Gastrocnemius medialis (tissue), 4 donors: ENCODE measurements around the gene SPEN. TPM values are rescaled to one million over a fixed set of nuclear protein-coding genes. Genes with fewer than 3 reads are reported as not detected.
"Not testable (repeated sequence)": the region's sequence is repeated elsewhere in the genome, so short reads cannot be mapped to it uniquely, and the experiment has no call there.

Experiments
- ATAC-seq, 2 donors: fragments of 150-250 bp; one replicate each; pipeline ENCODE4 v1.9.1; 2016
- DNase-seq, 2 donors: peaks; one replicate each; pipeline ENCODE4 v3.0.0-alpha.2; 2019
- H3K27ac ChIP-seq, 4 donors: fragments of 200-600 bp; sonication (generic); 1 replicate in 1 of 4; 2 replicates in 3 of 4; pipeline ENCODE4 v1.5.1; 2016 to 2018; ENCODE audit warnings: mild to moderate bottlenecking in 2 of 4, moderate library complexity in 1 of 4
- H3K27me3 ChIP-seq, 3 donors: fragments of 200-600 bp; sonication (generic) in 2 of 3; 1 replicate in 1 of 3; 2 replicates in 2 of 3; pipeline versions ENCODE4 v1.5.1 to v1.6.0; 2016 to 2019; ENCODE audit warnings: mild to moderate bottlenecking in 1 of 3, moderate library complexity in 1 of 3
- H3K36me3 ChIP-seq, 2 donors: fragments of 200-600 bp; sonication (generic) in 1 of 2; one replicate each; pipeline ENCODE4 v1.5.1; 2017 to 2018
- H3K4me1 ChIP-seq, 2 donors: fragments of 200-600 bp; sonication (generic) in 1 of 2; one replicate each; pipeline ENCODE4 v1.5.1; 2016 to 2017; ENCODE audit warnings: mild to moderate bottlenecking in 2 of 2
- H3K4me3 ChIP-seq, 4 donors: fragments of 200-600 bp; sonication (generic) in 3 of 4; 1 replicate in 1 of 4; 2 replicates in 3 of 4; pipeline ENCODE4 v1.5.1; 2016 to 2019; ENCODE audit warnings: mild to moderate bottlenecking in 2 of 4
- H3K9me3 ChIP-seq, 3 donors: fragments of 200-600 bp; sonication (generic) in 2 of 3; 1 replicate in 1 of 3; 2 replicates in 2 of 3; pipeline ENCODE4 v1.5.1; 2016 to 2019
- POLR2A ChIP-seq, 2 donors: fragments of 450-650 bp; IDR thresholded peaks; one replicate each; pipeline ENCODE4 v1.6.1; 2017; ENCODE audit warnings: antibody characterized with exemption in 2 of 2, mild to moderate bottlenecking in 2 of 2, moderate library complexity in 2 of 2
- in situ Hi-C, 4 donors: fragments of 200-750 bp; cut with MboI; loops; one replicate each; pipeline versions ENCODE4 v1.15.0 to v1.8.0; 2017; ENCODE audit warnings: low sequenced_read_pairs in 4 of 4
- intact Hi-C: fragments of 100-400 bp; cut with DNase I; formaldehyde crosslinking; loops from one replicate; pipeline ENCODE4 v1.15.1; 2023; ENCODE audit warnings: low total_unique reads
- total RNA-seq, 4 donors: library from RNA; depleted of rRNA; stranded (reverse); fragments of >200 nt; gene quantifications; one replicate each; pipeline versions ENCODE4 v1.1.0 to v1.2.3, GENCODE V29; 2016
- TF ChIP-seq, protein P1 (sequence below), 5 experiments: fragments of 450-650 bp in 3 of 5; fragments of 200-600 bp in 2 of 5; sonication (generic) in 2 of 5; IDR thresholded peaks in 4 of 5; conservative IDR thresholded peaks in 1 of 5; 1 replicate in 4 of 5; 2 replicates in 1 of 5; pipeline ENCODE4 v1.5.1; 2016 to 2019; ENCODE audit warnings: antibody characterized with exemption in 5 of 5, mild to moderate bottlenecking in 3 of 5, moderate library complexity in 3 of 5

SPEN gene
- total RNA-seq, 4 donors from 2014 or later, result 21.7 to 55.5 (median 38.0) TPM

- no peaks in the 10 kb centered on the region for H3K36me3 ChIP-seq
- in situ Hi-C loops (loop anchor here in 1 of 4 donors (10.0 kb wide), 1 partner anchor 50 kb away; no protein-coding TSS in a partner anchor), intact Hi-C loops (no loop called here)
- H3K9me3 ChIP-seq, result no peaks in the 10 kb centered on the region
- no peak for DNase-seq
- H3K4me1 ChIP-seq, result peaks cover 45 to 61% of the 10 kb centered on the region in 2 donors
- H3K4me3 ChIP-seq, result no peak overlapping the region
- no peak for ATAC-seq
- no peaks in the 10 kb centered on the region for H3K27me3 ChIP-seq
- peak overlapping the region; percentile 81 to 95 (median 90) for H3K27ac ChIP-seq
- TF ChIP-seq POLR2A (IDR thresholded peaks at IDR 0.05), result no peak
- TF ChIP-seq, protein P1, sequence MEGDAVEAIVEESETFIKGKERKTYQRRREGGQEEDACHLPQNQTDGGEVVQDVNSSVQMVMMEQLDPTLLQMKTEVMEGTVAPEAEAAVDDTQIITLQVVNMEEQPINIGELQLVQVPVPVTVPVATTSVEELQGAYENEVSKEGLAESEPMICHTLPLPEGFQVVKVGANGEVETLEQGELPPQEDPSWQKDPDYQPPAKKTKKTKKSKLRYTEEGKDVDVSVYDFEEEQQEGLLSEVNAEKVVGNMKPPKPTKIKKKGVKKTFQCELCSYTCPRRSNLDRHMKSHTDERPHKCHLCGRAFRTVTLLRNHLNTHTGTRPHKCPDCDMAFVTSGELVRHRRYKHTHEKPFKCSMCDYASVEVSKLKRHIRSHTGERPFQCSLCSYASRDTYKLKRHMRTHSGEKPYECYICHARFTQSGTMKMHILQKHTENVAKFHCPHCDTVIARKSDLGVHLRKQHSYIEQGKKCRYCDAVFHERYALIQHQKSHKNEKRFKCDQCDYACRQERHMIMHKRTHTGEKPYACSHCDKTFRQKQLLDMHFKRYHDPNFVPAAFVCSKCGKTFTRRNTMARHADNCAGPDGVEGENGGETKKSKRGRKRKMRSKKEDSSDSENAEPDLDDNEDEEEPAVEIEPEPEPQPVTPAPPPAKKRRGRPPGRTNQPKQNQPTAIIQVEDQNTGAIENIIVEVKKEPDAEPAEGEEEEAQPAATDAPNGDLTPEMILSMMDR (IDR thresholded peaks at IDR 0.05 in 4 of 5, conservative IDR thresholded peaks at IDR 0.05 in 1 of 5), result no peak
Measured at GRCh38 chr1:15884477-15884876, 37.0 kb downstream of the SPEN start.

GRCh38 chr1:15885269-15885668 is 37.8 kb downstream of the SPEN start:
- intact Hi-C loops (no loop called here), in situ Hi-C loops (loop anchor here in 2 of 4 donors (5.0 to 10.0 kb wide), 2 partner anchors 33 to 50 kb away; no protein-coding TSS in a partner anchor)
- Histone ChIP-seq H3K9me3 (no peaks in the 10 kb centered on the region), H3K4me3 (peak overlapping the region in 3 of 4 donors; percentile 13 to 48 (median 48)), H3K36me3 (no peaks in the 10 kb centered on the region), H3K4me1 (peaks cover 52 to 60% of the 10 kb centered on the region in 2 donors), H3K27ac (peak overlapping the region; percentile 81 to 95 (median 90)), H3K27me3 (no peaks in the 10 kb centered on the region)
- DNase-seq (no peak), ATAC-seq (no peak)
- no peak for TF ChIP-seq POLR2A (IDR thresholded peaks at IDR 0.05)
- TF ChIP-seq, protein P1 (IDR thresholded peaks at IDR 0.05 in 4 of 5, conservative IDR thresholded peaks at IDR 0.05 in 1 of 5), result no peak

DNA sequence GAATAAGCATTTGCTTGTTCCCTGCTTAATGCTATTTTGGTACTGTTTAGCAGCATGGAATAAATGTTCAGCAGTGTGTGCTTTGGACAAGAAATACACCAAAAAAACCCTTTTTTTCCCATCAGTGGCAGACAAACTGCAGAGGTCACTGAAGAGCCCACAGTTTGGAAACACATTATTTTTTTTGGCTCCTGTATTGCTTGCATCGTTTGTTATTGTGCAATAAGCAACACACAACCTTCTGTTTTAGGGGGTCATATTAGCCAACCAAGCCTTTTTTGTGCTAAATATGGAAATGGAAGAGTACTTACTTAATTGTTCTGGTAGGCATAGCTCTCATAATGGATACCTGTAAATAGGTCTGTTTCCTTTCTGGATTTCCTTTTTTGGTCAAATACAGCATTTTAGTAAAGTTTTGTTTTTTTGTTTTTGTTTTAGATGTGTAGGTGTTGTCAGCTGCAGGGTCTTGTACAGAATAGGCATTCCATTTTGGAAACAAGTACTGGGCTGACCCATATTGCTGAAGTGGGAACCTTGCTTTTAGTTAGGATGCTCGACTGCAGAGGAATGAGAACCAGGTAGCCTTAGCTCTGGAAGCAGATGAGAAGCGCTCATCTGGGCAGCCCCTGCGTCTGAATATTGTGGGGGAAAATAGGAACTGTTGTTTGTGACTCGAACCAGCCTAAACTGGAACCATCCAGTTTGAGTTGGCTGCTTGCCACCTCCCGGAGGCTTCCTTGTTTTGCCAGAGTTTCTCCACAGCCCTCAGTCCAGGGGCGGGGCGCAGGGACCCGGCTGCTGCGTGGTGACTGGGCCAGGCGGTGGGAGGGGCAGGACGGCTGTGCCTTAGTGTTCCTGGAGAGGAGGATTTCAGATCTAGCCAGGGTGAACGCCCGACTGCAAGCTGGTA is 38.4 kb downstream of the SPEN start:
- intact Hi-C loops, result loop anchor here (1.0 to 2.0 kb wide), 2 partner anchors 37 to 52 kb away; no protein-coding TSS in a partner anchor
- Histone ChIP-seq H3K4me3 (peak overlapping the region; percentile 46 to 48 (median 48)), H3K36me3 (no peaks in the 10 kb centered on the region), H3K27ac (peak overlapping the region; percentile 81 to 95 (median 90)), H3K4me1 (peaks cover 58 to 64% of the 10 kb centered on the region in 2 donors), H3K27me3 (no peaks in the 10 kb centered on the region), H3K9me3 (no peaks in the 10 kb centered on the region)
- in situ Hi-C loops, result loop anchor here in 2 of 4 donors (5.0 to 10.0 kb wide), 2 partner anchors 34 to 51 kb away; no protein-coding TSS in a partner anchor
- TF ChIP-seq POLR2A (IDR thresholded peaks at IDR 0.05), result peak; percentile 60 to 74
- TF ChIP-seq, protein P1 (IDR thresholded peaks at IDR 0.05 in 4 of 5, conservative IDR thresholded peaks at IDR 0.05 in 1 of 5), result no peak
- DNase-seq (peak; percentile 93 to 96), ATAC-seq (peak; percentile 92)

DNA sequence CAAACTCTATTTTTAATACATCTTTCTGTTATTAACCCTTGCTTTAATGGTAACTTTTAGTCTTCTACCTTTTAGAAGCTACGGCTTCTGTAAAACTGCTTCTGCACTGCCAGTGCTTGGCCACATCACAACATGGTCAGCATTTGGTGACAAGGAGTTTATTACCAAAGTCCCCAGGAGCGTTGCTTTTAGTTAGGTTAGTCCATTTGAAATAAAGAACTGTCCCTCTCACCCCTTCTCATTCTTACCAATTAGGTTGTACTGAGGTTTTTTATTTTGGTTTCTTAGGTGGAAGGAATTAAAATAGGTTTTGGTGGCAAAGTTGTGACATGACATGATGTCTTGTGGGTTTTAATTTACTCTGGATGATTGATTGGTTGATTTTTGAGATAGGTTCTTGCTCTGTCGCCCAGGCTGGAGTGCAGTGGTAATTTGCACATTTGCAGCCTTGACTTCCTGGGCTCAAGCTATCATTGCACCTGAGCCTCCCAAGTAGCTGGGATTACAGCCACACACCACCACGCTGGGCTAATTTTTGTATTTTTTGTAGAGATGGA is 39.2 kb downstream of the SPEN start:
- in situ Hi-C loops, result loop anchor here in 2 of 4 donors (5.0 to 10.0 kb wide), 2 partner anchors 34 to 52 kb away; no protein-coding TSS in a partner anchor
- no peak for TF ChIP-seq POLR2A (IDR thresholded peaks at IDR 0.05)
- TF ChIP-seq, protein P1 (IDR thresholded peaks at IDR 0.05 in 4 of 5, conservative IDR thresholded peaks at IDR 0.05 in 1 of 5), result no peak
- Histone ChIP-seq H3K27ac (peak overlapping the region; percentile 81 to 95 (median 90)), H3K4me3 (peak overlapping the region; percentile 46 to 48 (median 48)), H3K27me3 (no peaks in the 10 kb centered on the region), H3K36me3 (no peaks in the 10 kb centered on the region), H3K4me1 (peaks cover 55 to 63% of the 10 kb centered on the region in 2 donors), H3K9me3 (no peaks in the 10 kb centered on the region)
- ATAC-seq (peak; percentile 16 to 39), DNase-seq (no peak)
- intact Hi-C loops, result loop anchor here (1.0 to 2.0 kb wide), 2 partner anchors 38 to 52 kb away; no protein-coding TSS in a partner anchor

DNA sequence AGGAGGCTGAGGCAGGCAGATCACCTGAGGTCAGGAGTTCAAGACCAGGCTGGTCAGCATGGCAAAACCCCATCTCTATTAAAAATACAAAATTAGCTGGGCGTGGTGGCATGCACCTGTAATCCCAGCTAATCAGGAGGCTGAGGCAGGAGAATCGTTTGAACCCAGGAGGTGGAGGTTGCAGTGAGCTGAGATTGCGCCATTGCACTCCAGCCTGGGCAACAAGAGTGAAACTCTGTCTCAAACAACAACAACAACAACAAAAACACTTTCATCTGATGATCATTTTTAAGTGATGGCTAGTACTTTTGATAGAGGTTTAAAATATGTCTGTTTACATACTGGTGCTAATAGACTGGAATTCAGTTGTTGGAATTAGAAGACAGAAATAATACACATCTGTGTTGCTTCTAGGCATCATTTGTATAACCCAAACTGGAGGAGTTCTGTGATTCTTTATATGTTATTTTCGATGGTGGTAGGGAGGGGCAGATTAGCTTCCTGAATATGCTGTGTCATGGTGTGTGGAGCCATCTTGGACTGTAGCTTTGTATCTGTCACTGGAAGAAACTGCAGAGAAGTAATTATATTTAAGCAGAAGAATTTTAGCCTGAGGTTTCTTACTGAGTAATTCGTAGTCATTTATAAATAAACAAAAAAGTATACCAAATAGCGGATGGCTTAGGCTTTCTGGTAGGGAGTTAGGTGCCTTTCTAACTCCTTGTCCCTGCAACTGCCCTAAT is 45.5 kb downstream of the SPEN start:
- Histone ChIP-seq H3K4me1 (peaks cover 38 to 41% of the 10 kb centered on the region in 2 donors), H3K27ac (peak overlapping the region; percentile 59 to 95 (median 90))
- intact Hi-C loops, H3K27me3 ChIP-seq, in situ Hi-C loops, H3K36me3 ChIP-seq, DNase-seq, H3K4me3 ChIP-seq, H3K9me3 ChIP-seq: not testable (repeated sequence)
- ATAC-seq, result peak in 1 of 2 donors; percentile 20
